GM12873 (cell line): ENCODE measurements around the gene TEKT3.

ENCODE experiments used
- TF ChIP-seq, protein P1 (sequence below): IDR thresholded peaks from 2 replicates; pipeline ENCODE4 v1.5.1; 2012; ENCODE audit warnings: low read depth, mild to moderate bottlenecking, moderate library complexity, low read length, control low read depth; ENCODE audit not compliant: insufficient read depth; ENCODE audit errors: missing control alignments

TEKT3 gene

DNA sequence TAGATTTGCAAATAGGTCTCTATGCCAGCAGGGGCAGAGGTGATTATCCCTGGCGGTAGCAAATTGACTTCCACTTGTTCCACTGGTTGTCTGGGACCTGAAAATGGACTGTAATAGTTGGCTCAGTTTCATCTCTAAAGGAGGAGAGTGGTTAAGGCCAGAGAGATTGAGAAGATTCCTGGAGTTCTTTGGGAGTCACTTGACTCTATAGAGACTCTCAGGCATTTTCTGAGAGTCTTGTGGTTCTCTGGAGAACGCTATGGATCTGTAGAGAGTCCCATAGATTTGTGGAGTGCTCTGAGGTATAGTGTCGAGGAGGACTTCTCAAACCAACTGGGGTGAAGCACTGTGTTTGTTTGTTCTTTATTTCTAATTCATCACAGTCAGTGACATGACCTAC is 67.4 kb downstream of the TEKT3 start:
- TF ChIP-seq, protein P1, sequence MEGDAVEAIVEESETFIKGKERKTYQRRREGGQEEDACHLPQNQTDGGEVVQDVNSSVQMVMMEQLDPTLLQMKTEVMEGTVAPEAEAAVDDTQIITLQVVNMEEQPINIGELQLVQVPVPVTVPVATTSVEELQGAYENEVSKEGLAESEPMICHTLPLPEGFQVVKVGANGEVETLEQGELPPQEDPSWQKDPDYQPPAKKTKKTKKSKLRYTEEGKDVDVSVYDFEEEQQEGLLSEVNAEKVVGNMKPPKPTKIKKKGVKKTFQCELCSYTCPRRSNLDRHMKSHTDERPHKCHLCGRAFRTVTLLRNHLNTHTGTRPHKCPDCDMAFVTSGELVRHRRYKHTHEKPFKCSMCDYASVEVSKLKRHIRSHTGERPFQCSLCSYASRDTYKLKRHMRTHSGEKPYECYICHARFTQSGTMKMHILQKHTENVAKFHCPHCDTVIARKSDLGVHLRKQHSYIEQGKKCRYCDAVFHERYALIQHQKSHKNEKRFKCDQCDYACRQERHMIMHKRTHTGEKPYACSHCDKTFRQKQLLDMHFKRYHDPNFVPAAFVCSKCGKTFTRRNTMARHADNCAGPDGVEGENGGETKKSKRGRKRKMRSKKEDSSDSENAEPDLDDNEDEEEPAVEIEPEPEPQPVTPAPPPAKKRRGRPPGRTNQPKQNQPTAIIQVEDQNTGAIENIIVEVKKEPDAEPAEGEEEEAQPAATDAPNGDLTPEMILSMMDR: no peak

DNA sequence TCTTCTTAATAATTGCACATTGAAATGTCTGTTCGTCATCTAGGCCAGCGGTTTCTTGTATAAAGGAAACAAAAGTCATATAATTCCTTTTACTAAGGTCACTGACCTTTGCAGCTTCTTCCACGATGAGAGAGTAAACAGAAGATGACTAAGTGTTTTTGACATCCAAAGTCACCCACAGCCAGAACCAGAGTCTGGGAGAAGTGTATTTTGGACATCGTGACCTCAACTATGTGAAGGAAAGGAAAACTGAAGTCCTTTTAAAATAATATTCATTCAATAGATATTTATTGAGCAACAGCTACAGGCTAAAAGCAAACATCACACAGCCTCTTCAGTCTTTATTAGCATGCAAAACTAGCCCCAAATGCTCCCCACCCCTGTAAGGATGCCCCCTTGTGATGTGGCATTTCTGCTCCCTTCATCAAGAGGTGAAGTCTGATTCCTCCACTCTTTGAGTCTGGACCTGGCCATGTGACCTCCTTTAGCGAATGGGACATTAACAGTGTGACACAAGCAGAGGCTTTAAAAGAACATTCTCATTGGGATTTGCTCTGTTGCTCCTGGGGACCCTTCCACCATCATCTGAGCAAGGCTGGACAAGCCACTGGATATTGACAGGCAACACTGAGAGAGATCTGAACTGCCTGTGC is 68.1 kb downstream of the TEKT3 start:
- TF ChIP-seq, protein P1: no peak

DNA sequence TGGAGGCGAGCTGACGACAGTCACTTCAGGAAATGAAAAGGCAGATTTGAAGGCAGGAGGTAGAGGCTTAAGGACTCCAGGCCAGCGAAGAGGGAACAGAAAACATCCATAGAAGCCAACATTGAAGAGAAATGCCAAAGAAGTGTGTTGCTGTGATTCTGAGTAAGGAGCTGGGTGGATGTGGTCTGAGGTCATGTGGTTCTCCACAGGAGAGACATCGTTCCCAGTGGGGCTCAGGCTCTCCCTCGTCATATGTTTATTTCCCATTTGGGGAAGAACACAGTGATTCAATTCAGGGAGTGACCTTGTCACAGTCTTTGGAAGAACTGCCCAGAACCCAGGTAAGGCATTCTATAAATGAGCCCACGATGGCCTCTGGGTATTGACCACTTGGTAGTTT is 69.7 kb downstream of the TEKT3 start:
- TF ChIP-seq, protein P1: no peak

DNA sequence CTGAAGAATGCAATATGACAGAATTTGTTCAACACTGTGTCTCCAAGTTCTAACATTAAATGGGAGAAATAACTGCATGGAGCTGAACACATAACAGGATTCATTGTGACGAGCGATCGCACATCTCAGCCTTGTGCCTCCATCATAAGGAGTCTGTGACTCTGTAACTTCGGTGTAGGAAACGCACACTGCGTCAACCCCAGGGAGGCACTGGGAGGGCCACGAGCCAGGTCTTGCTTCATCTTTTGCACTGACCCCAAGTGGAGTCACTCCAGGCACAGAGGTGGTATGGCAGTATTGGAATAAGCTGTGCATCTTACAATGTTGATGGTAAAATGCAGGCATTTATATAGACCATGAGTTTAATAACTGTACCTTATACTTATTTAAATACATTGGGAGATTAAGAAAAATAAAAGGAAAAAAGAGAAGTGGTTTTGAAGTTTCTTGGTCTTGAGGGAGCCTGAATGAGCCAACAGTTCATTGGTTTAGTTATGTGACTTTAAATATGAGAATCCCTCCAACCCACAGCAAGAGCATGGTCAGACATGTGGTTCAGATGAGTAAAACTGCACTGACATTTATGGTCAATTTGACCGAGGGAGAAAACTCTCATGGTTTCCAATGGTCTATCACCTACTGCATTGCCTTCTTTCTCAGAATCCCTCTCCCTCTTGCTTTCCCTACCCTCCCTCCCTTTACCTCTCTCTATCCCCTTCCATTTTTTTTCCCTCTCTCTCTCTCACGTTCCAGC is 70.6 kb downstream of the TEKT3 start:
- TF ChIP-seq, protein P1: no peak

DNA sequence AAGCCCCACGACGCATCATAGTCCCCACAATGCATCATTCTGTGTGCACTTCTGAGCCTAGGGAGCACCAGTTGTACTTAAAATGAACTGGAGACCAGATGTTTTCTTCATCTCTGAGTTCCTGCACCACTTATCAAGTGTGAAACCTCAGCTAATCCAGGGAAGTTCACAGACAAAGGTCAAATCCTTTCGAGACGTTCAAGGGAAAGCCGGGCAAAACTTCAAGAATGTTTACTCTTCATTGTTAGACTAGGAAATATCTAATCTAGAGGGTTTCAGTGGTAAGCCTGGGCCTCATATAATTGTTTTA is 71.7 kb downstream of the TEKT3 start:
- TF ChIP-seq, protein P1: no peak

DNA sequence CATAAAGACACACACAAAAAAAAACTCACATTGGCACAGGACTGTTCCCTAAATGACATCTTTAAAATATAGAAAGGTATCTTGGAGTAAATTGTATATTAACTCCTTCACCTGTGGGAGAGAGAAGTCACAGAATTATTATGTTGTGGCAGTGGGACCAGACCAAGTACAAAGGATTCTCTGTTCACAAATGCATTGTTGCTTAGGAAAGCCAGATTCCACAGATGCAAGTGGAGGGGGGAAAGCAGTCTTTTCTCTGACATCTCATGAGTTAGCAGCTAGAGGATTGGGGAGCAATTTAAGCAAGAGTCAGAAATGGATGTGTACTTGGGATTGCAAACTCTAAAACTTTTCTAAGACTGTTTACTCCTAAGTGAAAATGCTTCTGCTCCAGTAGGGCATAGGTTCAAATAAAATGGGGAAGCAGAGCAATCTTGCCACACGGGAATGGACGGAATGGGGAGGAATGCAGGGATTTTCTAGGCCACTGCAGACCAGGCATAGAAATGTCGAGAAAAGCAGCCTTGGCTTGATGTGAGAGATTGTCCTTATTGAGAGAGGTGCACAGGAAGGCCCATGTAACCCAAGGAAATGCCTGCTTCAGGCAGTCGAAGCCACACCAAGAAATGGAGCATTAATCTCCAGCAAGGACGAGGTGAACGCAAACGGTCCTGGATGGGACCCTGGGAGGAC is 72.2 kb downstream of the TEKT3 start:
- TF ChIP-seq, protein P1: no peak

DNA sequence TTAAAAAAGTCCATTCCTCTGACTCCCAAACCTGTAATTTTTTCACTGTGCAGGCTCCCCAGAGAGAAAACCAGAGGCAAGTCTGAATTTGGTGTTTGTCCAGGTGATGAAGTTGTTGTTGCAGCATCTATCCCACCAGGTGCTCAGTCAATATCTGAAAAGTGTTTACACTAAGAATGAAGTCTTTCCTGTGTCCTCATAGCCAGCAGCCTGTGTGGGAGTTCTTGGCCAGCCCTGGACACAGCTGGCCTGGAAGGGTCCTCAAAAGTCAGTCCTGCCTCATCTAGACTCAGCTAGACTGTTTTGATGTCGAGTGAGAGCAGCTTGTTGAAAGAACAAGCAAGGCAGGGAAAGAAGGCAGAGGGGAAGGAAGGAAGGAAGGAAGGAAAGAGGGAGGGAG is 72.9 kb downstream of the TEKT3 start:
- TF ChIP-seq, protein P1: no peak
